Measurements from ENCODE around the gene PRRT3.

The PRRT3 gene

GRCh38 chr3:9948586-9948985 lies 3.6 kb downstream of the PRRT3 start:
- no peak for DNase-seq (ENCODE audit: low spot score)
- in situ Hi-C loops (cut with MboI; ENCODE audit: low pct_unique_long_range_greater_than_20kb, low sequenced_read_pairs, unreplicated experiment) = no loop called here
- TF ChIP-seq, protein P1, sequence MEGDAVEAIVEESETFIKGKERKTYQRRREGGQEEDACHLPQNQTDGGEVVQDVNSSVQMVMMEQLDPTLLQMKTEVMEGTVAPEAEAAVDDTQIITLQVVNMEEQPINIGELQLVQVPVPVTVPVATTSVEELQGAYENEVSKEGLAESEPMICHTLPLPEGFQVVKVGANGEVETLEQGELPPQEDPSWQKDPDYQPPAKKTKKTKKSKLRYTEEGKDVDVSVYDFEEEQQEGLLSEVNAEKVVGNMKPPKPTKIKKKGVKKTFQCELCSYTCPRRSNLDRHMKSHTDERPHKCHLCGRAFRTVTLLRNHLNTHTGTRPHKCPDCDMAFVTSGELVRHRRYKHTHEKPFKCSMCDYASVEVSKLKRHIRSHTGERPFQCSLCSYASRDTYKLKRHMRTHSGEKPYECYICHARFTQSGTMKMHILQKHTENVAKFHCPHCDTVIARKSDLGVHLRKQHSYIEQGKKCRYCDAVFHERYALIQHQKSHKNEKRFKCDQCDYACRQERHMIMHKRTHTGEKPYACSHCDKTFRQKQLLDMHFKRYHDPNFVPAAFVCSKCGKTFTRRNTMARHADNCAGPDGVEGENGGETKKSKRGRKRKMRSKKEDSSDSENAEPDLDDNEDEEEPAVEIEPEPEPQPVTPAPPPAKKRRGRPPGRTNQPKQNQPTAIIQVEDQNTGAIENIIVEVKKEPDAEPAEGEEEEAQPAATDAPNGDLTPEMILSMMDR (IDR thresholded peaks at IDR 0.05; ENCODE audit: extremely low read depth, insufficient read depth, missing control alignments) = no peak

DNA sequence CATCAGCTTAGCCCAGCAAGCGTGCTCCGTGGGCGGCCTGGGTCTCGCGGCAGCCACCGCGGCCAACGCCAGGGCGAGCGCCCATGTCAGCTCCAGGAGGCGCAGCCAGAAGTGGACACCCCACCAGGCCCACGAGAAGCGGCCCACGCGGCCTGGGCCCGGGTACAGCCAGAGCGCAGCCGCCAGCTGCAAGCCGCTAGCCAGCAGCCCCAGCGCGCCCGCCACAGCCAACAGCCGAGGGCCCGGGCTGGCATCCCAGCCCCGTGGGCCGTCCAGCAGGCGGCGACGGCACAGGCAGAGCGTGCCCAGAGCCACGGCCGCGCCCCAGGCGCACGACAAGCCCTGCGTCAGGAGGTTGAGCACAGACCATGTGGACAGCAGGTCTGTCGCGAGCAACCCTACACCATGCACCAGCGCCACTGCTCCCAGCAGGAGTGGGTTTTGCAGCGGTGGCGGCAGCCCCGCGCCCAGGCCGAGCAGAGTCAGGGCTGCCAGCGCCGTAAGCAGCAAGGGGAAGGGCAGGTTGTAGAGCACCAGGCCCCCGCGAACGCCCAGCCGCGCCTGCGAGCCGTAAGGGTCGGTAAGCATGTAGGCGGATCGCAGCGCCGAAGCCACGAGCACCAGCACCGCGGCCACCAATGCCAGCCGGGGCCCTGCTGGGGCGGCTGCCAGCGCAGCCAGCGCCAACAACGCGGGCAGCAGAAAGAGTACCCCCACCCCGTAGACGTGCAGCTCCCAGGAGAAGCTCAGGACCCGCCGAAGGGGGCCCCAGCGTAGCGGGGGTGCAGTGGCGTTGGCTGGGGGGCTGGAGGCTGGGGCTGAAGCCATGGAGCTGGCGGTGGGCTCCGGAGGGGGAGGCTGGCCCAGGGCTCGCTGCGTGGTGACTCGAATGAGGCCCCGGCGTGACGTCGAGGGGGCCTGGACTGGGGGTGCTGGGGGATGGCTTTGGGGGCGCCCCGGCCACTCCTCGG lies 4.9 kb downstream of the PRRT3 start:
- in situ Hi-C loops (cut with MboI; ENCODE audit: low pct_unique_long_range_greater_than_20kb, low sequenced_read_pairs, unreplicated experiment) = no loop called here
- DNase-seq (ENCODE audit: low spot score) = no peak
- TF ChIP-seq, protein P1 (IDR thresholded peaks at IDR 0.05; ENCODE audit: extremely low read depth, insufficient read depth, missing control alignments) = no peak

- TF ChIP-seq, protein P1 (IDR thresholded peaks at IDR 0.05; ENCODE audit: extremely low read depth, insufficient read depth, missing control alignments) = peak; percentile 57
- in situ Hi-C loops (cut with MboI; ENCODE audit: low pct_unique_long_range_greater_than_20kb, low sequenced_read_pairs, unreplicated experiment) = no loop called here
- DNase-seq (ENCODE audit: low spot score) = no peak
Observed at GRCh38 chr3:9946112-9947024, 5.8 kb downstream of the PRRT3 start.

- in situ Hi-C loops (cut with MboI; ENCODE audit: low pct_unique_long_range_greater_than_20kb, low sequenced_read_pairs, unreplicated experiment) = no loop called here
- DNase-seq (ENCODE audit: low spot score) = no peak
- TF ChIP-seq, protein P1 (IDR thresholded peaks at IDR 0.05; ENCODE audit: extremely low read depth, insufficient read depth, missing control alignments) = no peak
Observed at GRCh38 chr3:9945358-9945757, 6.8 kb downstream of the PRRT3 start.

GRCh38 chr3:9944271-9944670 lies 7.9 kb downstream of the PRRT3 start:
- TF ChIP-seq, protein P1 (IDR thresholded peaks at IDR 0.05; ENCODE audit: extremely low read depth, insufficient read depth, missing control alignments) = no peak
- DNase-seq (ENCODE audit: low spot score) = no peak
- in situ Hi-C loops (cut with MboI; ENCODE audit: low pct_unique_long_range_greater_than_20kb, low sequenced_read_pairs, unreplicated experiment) = no loop called here

DNA sequence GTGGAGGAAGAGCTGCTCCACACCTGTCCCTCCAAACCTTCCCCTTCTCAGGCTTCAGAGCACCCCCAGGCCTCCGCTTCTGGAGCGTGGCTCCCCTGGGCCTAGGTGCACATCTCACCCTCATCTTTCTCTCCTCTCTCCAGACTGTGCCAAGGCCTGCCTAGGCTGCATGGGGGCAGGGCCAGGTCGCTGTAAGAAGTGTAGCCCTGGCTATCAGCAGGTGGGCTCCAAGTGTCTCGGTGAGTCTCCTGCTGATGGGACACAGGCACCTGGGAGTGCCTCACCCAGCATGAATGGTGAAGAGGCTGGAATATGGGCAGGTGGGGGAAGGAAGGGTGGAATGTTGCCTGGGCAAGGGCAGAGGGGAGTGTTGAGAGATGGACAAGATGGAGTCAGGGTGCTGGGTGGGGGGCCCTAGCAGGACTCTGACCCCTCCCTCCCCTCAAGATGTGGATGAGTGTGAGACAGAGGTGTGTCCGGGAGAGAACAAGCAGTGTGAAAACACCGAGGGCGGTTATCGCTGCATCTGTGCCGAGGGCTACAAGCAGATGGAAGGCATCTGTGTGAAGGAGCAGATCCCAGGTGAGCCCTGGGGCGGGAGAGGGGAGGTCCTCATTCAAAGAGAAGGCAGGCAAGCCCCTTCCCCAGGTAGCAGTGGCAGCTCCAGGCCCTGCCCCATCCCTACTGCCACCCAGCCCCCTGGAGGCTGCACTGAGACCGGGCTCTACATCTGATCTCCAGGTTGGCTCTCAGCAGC lies 9.1 kb downstream of the PRRT3 start:
- in situ Hi-C loops (cut with MboI; ENCODE audit: low pct_unique_long_range_greater_than_20kb, low sequenced_read_pairs, unreplicated experiment) = no loop called here
- TF ChIP-seq, protein P1 (IDR thresholded peaks at IDR 0.05; ENCODE audit: extremely low read depth, insufficient read depth, missing control alignments) = no peak
- DNase-seq (ENCODE audit: low spot score) = no peak
